Stimulated activated CD8-positive, alpha-beta memory T cell treated with anti-CD3 and anti-CD28 coated beads, Interleukin-15, amount 100 ng/mL, for 4 hours (primary cell): Measurements from ENCODE around the gene EPHA4.
"Not testable (repeated sequence)": the region's sequence is repeated elsewhere in the genome, so short reads cannot be mapped to it uniquely, and the experiment has no call there.

Experiments used
- DNase-seq, 2 donors: peaks; one replicate each; pipeline ENCODE4 v3.0.0-alpha.2; 2020; ENCODE audit warnings: low read depth in 2 of 2

Gene EPHA4

GRCh38 chr2:221539246-221539645 is 32.9 kb downstream of the EPHA4 start:
- no peak for DNase-seq

- DNase-seq = no peak
Measured at GRCh38 chr2:221535824-221536223, 36.3 kb downstream of the EPHA4 start.

GRCh38 chr2:221533299-221533698 is 38.8 kb downstream of the EPHA4 start:
- no peak for DNase-seq

DNA sequence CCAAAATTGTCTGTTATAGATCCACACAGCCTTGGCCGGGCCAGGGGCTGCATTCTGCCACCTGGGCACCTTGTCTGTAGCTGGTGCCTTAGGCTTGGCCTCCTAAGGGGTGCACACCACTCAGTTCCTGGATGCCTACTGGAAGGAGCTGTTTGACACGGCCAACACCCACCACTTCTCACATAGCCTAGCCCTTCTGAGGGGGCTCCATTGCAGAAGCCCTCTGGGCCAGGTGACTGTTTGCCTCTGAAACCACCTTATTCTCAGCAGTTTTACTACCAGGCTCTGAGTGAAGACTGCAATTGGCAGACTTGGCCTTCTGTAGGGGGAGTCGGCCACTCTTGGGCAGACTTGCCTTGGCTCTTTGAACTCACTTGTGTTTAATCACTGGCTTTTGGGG is 39.5 kb downstream of the EPHA4 start:
- no peak for DNase-seq

DNA sequence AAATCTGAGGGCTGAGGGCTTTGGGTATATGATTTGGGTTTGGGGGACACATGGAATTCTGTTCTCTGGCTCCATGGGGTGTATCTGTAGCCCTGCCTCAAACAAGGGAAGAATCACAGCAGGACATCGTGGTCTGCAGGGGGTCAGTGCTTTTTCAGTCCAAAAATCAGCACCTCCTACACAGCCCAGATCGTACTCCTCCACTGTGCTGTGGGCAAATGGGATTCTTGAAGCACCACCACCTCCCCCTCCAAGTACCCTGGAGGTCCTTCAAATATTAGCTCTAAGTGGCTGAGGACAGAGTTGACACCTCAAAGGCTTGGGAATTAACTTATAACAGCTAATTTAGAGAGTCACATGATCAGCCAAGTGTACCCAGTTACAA is 41.5 kb downstream of the EPHA4 start:
- no peak for DNase-seq

- no peak for DNase-seq
Measured at GRCh38 chr2:221529943-221530652, 42.0 kb downstream of the EPHA4 start.

GRCh38 chr2:221529177-221529942 is 42.7 kb downstream of the EPHA4 start:
- DNase-seq = no peak

GRCh38 chr2:221527776-221528309 is 44.3 kb downstream of the EPHA4 start:
- DNase-seq = no peak

DNA sequence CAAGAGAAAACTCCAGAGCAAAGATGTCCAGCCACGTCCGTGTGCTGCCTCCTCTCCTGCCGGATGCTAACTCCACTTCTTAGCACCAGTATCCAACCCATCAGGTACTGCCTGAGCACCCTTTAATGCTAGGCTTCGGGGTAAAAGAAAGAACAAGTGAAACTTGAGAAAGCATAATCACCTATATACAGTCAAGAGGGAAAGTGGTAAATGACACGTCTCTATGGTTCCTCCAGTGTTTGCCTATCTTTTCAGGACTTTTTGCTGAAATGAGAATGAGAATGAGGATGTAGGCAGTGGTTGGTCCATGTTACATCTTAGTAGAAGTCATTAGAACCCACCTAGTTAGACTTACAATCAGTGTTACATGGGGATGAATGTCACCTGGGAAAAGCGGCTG is 47.9 kb downstream of the EPHA4 start:
- no peak for DNase-seq

DNA sequence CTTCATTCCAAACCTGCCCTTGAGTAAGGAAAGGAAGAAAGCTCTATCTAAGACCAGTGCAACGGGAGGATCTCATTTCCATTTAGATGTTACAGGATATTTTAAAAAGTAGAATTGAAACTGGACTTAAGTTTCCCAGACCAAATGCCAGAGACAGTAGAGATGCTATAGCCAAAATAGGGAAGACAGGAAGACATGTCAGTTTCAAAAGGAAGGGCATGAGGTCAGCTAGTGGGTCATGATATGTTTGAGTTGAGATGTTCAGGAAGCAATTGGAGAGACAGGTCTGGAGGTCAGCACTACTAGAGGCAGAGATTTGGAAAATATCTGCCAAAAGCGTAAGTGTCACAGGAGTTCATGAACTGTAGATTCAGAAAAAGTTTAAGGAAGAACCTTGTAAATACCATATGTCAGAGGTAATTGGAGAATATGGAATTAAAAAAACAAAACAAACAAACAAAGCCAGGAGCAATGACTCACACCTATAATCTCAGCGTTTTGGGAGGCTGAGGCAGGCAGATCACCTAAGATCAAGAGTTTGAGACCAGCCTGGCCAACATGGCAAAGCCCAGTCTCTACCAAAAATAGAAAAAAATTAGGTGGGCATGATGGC is 50.8 kb downstream of the EPHA4 start:
- no peak for DNase-seq

DNA sequence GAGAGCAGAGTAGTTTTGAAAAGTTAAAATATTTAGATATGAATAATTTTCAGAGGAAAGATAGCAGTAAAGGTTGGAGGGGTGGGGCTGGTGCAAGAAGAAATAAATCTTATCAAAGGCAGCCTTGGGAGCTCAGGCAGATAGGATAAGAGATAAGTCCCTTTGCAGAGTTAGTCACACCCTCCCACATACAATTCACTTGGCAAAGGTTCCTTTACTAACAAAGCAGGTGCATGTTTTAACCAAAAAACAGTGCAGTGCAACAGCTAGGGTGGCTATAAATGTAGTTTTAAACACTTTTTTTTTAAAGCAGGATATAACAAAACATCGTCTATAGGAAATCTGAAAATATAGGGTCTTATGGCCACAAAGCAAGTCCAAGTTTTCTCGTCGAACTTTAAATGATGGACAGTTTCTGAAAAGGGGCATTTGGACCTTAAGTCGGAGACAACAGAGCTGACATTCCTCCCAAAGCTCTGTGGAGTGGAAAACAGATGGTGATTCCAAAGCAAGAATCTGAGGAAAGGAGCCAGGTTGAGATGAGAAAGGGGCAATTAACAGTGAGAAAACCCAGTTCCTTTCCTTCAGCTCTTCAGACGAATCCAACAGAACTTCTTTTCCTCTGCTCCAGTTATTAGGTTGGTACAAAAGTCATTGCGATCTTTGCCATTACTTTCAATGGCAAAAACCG is 53.0 kb downstream of the EPHA4 start:
- no peak for DNase-seq

DNA sequence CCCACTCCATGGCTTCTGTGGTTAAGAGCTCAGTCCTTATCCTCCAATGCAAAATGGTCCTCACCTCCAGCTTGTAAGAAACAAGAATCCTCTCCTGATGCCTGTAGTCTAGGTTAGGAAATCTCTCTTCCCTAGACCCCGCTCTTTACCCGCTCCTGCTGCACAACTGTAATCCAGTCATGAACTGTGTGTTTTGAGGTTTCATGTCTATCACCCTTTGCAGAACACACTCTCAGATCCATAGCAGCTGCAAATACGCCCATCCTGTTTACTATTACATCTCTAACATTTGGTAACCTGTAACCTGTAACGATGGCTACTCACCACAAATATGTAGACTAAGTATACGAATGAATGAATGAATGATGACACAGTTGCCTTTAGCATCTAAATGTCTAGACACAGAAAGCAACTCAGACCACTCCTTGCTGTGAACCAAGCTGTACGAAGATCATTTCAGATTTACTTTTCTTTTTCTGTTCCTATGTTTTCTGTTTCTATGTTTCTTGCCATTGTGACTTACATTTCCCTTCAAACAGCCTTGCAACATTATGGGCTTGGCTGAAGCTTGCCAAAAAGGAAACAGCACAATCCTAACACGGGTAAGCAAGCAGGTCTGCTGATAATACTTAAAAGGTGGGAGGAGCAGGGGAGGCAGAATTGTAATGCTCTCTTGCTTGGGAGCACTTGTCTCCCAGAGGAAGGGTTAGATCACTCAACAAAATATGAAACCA is 53.7 kb downstream of the EPHA4 start:
- DNase-seq = no peak

- DNase-seq = peak; percentile 37
Measured at GRCh38 chr2:221517696-221518151, 54.4 kb downstream of the EPHA4 start.

- DNase-seq = no peak
Measured at GRCh38 chr2:221517146-221517695, 54.9 kb downstream of the EPHA4 start.

DNA sequence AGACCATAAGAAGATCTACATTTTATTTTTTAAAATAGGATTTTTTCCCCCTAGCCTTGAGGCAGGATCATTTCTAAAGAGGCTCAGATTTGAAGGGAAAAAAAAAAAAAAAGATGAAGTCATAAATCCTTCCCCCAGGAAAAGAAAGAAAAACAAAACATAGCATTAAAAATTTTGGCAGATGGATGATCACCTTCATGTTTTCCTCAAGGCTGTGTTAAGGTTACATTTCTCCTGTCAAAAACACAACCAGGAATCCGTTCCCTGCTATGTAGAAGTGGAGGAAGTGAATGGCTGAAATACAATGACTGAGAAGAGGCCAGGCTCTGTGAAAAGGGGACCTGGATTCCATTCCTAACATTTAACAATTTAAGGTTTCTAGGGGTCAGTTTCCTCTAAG is 56.2 kb downstream of the EPHA4 start:
- no peak for DNase-seq

DNA sequence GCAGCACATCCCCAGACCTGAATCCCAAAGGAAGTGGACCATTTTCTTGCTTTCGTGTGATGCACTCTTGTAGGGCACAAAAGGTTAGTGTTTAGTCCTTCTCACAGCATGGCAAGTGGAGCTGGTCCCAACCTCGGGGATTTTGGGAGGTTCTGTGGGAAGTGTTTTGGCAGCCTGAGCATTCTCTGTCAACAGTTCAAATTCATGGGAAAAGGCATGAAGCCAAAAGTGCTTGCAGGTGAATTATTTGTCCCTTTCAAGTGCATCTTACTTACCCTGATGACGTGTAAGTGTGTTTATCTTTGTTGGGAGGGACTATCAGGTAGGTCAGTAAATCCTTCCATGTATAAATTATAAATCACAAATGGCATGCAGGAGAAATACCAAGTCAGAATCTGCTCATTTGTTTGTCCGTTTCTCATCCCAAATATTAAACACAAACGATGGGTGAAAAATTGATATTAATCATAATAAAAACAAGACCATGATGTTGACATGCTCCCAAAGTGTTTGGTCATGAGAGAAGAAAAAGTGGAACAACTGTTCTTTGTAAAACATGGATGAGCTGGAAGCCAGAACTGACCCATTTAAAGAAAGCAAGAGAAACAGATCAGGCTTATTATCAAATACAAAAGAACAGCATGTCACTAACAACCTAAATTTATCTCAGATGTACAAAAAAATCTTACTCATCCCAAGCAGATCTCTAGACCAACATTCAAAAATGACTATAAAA is 57.6 kb downstream of the EPHA4 start:
- DNase-seq = no peak

- DNase-seq = no peak
Measured at GRCh38 chr2:221513232-221513631, 58.9 kb downstream of the EPHA4 start.

DNA sequence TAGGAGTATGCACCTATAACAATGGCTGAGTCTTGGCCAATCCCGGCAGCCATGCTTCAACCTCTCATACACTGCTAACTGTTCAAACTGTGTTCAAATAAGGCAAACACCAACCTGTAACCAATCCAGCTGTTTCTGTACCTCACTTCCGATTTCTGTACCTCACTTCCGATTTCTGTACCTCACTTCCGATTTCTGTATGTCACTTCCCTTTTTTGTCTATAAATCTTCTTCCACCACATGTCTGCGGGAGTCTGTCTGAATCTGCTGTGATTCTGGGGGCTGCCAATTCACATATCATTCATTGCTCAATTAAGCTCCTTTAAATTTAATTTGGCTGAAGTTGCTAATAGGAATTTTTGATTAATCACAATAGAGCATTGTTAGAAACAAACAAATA is 60.8 kb downstream of the EPHA4 start:
- DNase-seq = not testable (repeated sequence)

DNA sequence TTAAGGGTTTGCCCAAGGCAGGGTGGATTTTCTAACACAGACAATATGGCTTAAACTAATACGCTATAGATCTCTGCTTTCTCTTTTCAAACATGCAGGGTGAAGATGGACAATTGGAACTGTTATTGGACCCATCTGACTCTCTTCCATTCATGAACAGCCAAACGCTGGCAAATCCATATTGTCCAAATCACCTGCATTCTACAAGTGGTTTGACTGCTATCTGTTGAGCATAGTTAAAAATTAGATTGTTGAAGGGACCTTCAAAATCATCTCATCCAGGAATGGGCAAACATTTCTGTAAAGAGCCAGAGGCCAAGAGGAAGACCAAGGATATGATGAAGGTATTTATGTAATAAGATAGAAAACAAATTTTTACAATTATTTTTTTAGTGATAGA is 65.6 kb downstream of the EPHA4 start:
- no peak for DNase-seq

GRCh38 chr2:221505605-221506004 is 66.5 kb downstream of the EPHA4 start:
- no peak for DNase-seq
